HepG2 (cell line): ENCODE data around the gene PXK. TPM values are rescaled to one million over a fixed set of nuclear protein-coding genes. Genes with fewer than 3 reads are reported as not detected.
A peak's percentile ranks its signal among the peaks of the same experiment; 100 is the strongest.

Source experiments
- ATF7 ChIP-seq, 2 experiments: fragments of 450-650 bp in 1 of 2; sonication (generic) in 1 of 2; formaldehyde crosslinking in 1 of 2; IDR thresholded peaks; 2 replicates each; pipeline versions ENCODE4 v1.4.0 to v1.6.1; 2016 to 2020; ENCODE audit warnings: antibody characterized with exemption in 1 of 2, mild to moderate bottlenecking in 1 of 2, missing genetic modification reagents in 1 of 2
- ERF ChIP-seq: IDR thresholded peaks from 2 replicates; pipeline ENCODE4 v1.6.1; 2018; ENCODE audit warnings: missing biosample characterization, missing genetic modification reagents
- KMT2A ChIP-seq: sonication (generic); formaldehyde crosslinking; IDR thresholded peaks from 2 replicates; pipeline ENCODE4 v1.4.0; 2020; ENCODE audit warnings: missing genetic modification reagents
- PLRG1 ChIP-seq: fragments of 450-650 bp; conservative IDR thresholded peaks from 2 replicates; pipeline ENCODE4 v1.6.1; 2016
- RBAK ChIP-seq: sonication (generic); formaldehyde crosslinking; IDR thresholded peaks from 2 replicates; pipeline ENCODE4 v1.5.1; 2020; ENCODE audit warnings: mild to moderate bottlenecking, missing genetic modification reagents
- RFXAP ChIP-seq: sonication (generic); formaldehyde crosslinking; IDR thresholded peaks from 2 replicates; pipeline ENCODE4 v1.4.0; 2020; ENCODE audit warnings: missing genetic modification reagents, borderline replicate concordance
- SOX13 ChIP-seq, 3 experiments: fragments of 450-650 bp in 1 of 3; sonication (generic) in 1 of 3; formaldehyde crosslinking in 1 of 3; IDR thresholded peaks in 2 of 3; conservative IDR thresholded peaks in 1 of 3; 2 replicates each; pipeline versions ENCODE4 v1.5.0 to v1.6.1; 2016 to 2020; ENCODE audit warnings: antibody characterized with exemption in 1 of 3, mild to moderate bottlenecking in 1 of 3, missing compliant biosample characterization in 1 of 3, missing genetic modification reagents in 1 of 3, moderate library complexity in 1 of 3
- STAG1 ChIP-seq: sonication (generic); formaldehyde crosslinking; IDR thresholded peaks from 2 replicates; pipeline ENCODE4 v1.4.0; 2020; ENCODE audit warnings: missing genetic modification reagents
- ZBTB3 ChIP-seq: sonication (generic); formaldehyde crosslinking; IDR thresholded peaks from 2 replicates; pipeline ENCODE4 v1.4.0; 2020; ENCODE audit warnings: low read depth, mild to moderate bottlenecking, moderate library complexity, missing genetic modification reagents, borderline replicate concordance
- ZNF142 ChIP-seq: sonication (generic); formaldehyde crosslinking; IDR thresholded peaks from 2 replicates; pipeline ENCODE4 v1.4.0; 2020; ENCODE audit warnings: missing genetic modification reagents
- ZNF280D ChIP-seq: sonication (generic); formaldehyde crosslinking; IDR thresholded peaks from 2 replicates; pipeline ENCODE4 v1.5.1; 2020; ENCODE audit warnings: mild to moderate bottlenecking, missing genetic modification reagents
- ZNF282 ChIP-seq: fragments of 450-650 bp; IDR thresholded peaks from 2 replicates; pipeline ENCODE4 v1.6.1; 2018; ENCODE audit not compliant: partially characterized antibody
- ZNF292 ChIP-seq: sonication (generic); formaldehyde crosslinking; IDR thresholded peaks from 2 replicates; pipeline ENCODE4 v1.8.1; 2022; ENCODE audit warnings: mild to moderate bottlenecking, low read depth, missing genetic modification reagents, borderline replicate concordance
- ZNF709 ChIP-seq: sonication (generic); formaldehyde crosslinking; IDR thresholded peaks from 2 replicates; pipeline ENCODE4 v1.5.0; 2020; ENCODE audit warnings: mild to moderate bottlenecking, missing genetic modification reagents
- polyA plus RNA-seq, 8 experiments: library from polyadenylated mRNA; depleted of rRNA in 3 of 8; stranded (reverse) in 7 of 8; unstranded in 1 of 8; fragments of >200 nt; fragmentation: Illumina TruSeq in 4 of 8; extraction: Trizol in 4 of 8; gene quantifications; 2 replicates each; pipeline versions ENCODE4 v1.2.1 to v1.2.3, GENCODE V29; 2011 to 2016; ENCODE audit warnings: low read depth in 4 of 8, missing spikeins in 1 of 8, mixed read lengths in 1 of 8; ENCODE audit not compliant: insufficient read depth in 1 of 8
- total RNA-seq, 5 experiments: library from RNA; depleted of rRNA; stranded (reverse); fragments of >200 nt; fragmentation: Illumina TruSeq; extraction: Trizol; gene quantifications; 2 replicates each; pipeline ENCODE4 v1.2.3, GENCODE V29; 2016; ENCODE audit warnings: low read depth in 1 of 5
- TF ChIP-seq, protein P1 (sequence below): sonication (generic); formaldehyde crosslinking; IDR thresholded peaks from 2 replicates; pipeline ENCODE4 v1.9.0; 2021; ENCODE audit warnings: missing genetic modification reagents, borderline replicate concordance
- TF ChIP-seq, protein P2 (sequence below): sonication (generic); formaldehyde crosslinking; IDR thresholded peaks from 2 replicates; pipeline ENCODE4 v1.4.0; 2020; ENCODE audit warnings: missing genetic modification reagents, borderline replicate concordance

Gene PXK
- total and polyA plus RNA-seq, 2 of the 13 experiments (the other 11 are each of a cell fraction or from before 2014, with no cell fraction given) = 6.4 to 18.6 TPM

- TF ChIP-seq, protein P1, sequence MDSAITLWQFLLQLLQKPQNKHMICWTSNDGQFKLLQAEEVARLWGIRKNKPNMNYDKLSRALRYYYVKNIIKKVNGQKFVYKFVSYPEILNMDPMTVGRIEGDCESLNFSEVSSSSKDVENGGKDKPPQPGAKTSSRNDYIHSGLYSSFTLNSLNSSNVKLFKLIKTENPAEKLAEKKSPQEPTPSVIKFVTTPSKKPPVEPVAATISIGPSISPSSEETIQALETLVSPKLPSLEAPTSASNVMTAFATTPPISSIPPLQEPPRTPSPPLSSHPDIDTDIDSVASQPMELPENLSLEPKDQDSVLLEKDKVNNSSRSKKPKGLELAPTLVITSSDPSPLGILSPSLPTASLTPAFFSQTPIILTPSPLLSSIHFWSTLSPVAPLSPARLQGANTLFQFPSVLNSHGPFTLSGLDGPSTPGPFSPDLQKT (CRISPR knock-in tag) = no peak
- TF ChIP-seq ZBTB3 (0 out of 2 replicates have a peak, but pooled peaks have one; percentile 21), ERF (peak; percentile 93; the same call in 1 of the 2 replicates), ATF7 (IDR thresholded peaks at IDR 0.05) (no peak), ATF7 (CRISPR knock-in tag; IDR thresholded peaks at IDR 0.05) (no peak), SOX13 (IDR thresholded peaks at IDR 0.05) (no peak; the same call in 1 of the 2 replicates), SOX13 (CRISPR knock-in tag; conservative IDR thresholded peaks at IDR 0.05 in 1 of 2, IDR thresholded peaks at IDR 0.05 in 1 of 2) (peak in 1 of 2 experiments; percentile 77; a peak in 2 of 4 replicates), RBAK (CRISPR knock-in tag) (no peak), ZNF142 (CRISPR knock-in tag) (no peak), RFXAP (CRISPR knock-in tag) (peak; percentile 85; the same call in 1 of the 2 replicates), ZNF282 (no peak), KMT2A (CRISPR knock-in tag) (peak; percentile 64), ZNF709 (CRISPR knock-in tag) (peak; percentile 96), PLRG1 (no peak), ZNF292 (CRISPR knock-in tag) (peak; percentile 19; the same call in 1 of the 2 replicates), ZNF280D (CRISPR knock-in tag) (peak; percentile 75; the same call in 1 of the 2 replicates), STAG1 (CRISPR knock-in tag) (peak; percentile 29)
- TF ChIP-seq, protein P2, sequence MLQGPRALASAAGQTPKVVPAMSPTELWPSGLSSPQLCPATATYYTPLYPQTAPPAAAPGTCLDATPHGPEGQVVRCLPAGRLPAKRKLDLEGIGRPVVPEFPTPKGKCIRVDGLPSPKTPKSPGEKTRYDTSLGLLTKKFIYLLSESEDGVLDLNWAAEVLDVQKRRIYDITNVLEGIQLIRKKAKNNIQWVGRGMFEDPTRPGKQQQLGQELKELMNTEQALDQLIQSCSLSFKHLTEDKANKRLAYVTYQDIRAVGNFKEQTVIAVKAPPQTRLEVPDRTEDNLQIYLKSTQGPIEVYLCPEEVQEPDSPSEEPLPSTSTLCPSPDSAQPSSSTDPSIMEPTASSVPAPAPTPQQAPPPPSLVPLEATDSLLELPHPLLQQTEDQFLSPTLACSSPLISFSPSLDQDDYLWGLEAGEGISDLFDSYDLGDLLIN (CRISPR knock-in tag) = peak; percentile 81; the same call in 1 of the 2 replicates
Observed at GRCh38 chr3:58433400-58434167, 100.9 kb downstream of the PXK start, which contains the start of gene PDHB (continued).
